ENCODE results near the gene DNAJC17. TPM values are rescaled to one million over a fixed set of nuclear protein-coding genes. Genes with fewer than 3 reads are reported as not detected.
A peak's percentile ranks its signal among the peaks of the same experiment; 100 is the strongest.

The DNAJC17 gene
- polyA plus RNA-seq, 1 experiment = 25.8 TPM

DNA sequence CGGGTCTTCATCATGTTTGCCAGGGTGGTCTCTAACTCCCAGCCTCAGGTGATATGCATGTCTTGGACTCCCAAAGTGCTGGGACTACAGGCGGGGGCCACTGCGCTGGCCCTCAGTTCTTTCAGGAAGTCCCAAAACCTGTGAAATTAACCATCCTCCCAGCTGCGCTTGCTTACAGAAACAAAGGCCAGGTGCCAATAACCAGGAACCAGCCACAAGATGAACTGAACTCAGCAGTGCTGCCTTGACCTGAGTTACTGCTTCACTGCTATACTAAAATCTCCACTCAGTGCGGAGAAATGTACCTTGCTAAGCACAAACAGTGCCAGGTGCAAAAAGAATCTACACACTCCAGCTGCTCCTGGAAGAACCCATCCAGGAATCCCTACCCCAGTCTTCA, 47.3 kb downstream of the DNAJC17 start:
- no peak overlapping the region for H3K4me3 ChIP-seq (ENCODE audit: low read depth, low read length)
- no peaks in the 10 kb centered on the region; the same call in 1 of the 2 replicates for H3K9me3 ChIP-seq (ENCODE audit: control insufficient read depth, insufficient read depth, low read length)
- H3K27me3 ChIP-seq (ENCODE audit: control insufficient read depth, insufficient read depth, low read length) = peaks cover 4% of the 10 kb centered on the region
- TF ChIP-seq, protein P1, sequence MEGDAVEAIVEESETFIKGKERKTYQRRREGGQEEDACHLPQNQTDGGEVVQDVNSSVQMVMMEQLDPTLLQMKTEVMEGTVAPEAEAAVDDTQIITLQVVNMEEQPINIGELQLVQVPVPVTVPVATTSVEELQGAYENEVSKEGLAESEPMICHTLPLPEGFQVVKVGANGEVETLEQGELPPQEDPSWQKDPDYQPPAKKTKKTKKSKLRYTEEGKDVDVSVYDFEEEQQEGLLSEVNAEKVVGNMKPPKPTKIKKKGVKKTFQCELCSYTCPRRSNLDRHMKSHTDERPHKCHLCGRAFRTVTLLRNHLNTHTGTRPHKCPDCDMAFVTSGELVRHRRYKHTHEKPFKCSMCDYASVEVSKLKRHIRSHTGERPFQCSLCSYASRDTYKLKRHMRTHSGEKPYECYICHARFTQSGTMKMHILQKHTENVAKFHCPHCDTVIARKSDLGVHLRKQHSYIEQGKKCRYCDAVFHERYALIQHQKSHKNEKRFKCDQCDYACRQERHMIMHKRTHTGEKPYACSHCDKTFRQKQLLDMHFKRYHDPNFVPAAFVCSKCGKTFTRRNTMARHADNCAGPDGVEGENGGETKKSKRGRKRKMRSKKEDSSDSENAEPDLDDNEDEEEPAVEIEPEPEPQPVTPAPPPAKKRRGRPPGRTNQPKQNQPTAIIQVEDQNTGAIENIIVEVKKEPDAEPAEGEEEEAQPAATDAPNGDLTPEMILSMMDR (IDR thresholded peaks at IDR 0.05; ENCODE audit: low read depth, low read length) = no peak
- no peak for DNase-seq (ENCODE audit: low read depth, low spot score)
- CTCF ChIA-PET = no interaction called here
- H3K27ac ChIP-seq (ENCODE audit: low read depth, low read length) = no peak overlapping the region
- POLR2A ChIA-PET = no interaction called here

DNA sequence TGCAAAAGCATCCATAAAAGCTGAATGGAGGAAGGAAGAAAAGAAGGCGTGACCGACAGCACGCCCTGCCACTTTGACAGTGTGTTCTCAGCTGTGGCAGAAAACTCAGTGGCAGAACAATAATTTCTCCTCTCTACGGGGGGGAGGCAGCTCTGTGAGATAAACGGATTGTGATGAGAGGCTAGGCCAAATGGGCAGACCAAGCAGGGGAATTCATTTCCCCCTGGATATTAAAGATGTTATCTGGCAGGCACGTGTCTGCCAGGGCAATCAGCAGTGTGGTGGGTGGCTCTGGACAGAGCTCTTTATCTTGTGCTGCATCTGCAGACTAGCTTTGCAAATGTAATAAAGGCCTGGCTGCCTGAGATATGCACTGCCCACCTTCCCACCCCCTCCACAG, 50.3 kb downstream of the DNAJC17 start:
- Histone ChIP-seq H3K27me3 (ENCODE audit: control insufficient read depth, insufficient read depth, low read length) (peaks cover 4% of the 10 kb centered on the region), H3K9me3 (ENCODE audit: control insufficient read depth, insufficient read depth, low read length) (no peaks in the 10 kb centered on the region; the same call in 1 of the 2 replicates), H3K4me3 (ENCODE audit: low read depth, low read length) (no peak overlapping the region), H3K27ac (ENCODE audit: low read depth, low read length) (no peak overlapping the region)
- TF ChIP-seq, protein P1 (IDR thresholded peaks at IDR 0.05; ENCODE audit: low read depth, low read length) = no peak
- ChIA-PET POLR2A (no interaction called here), CTCF (interaction anchor here (0.6 to 1.0 kb wide), 2 partner anchors 101 to 135 kb away, joined by 3 to 4 read pairs; no protein-coding TSS in a partner anchor)
- DNase-seq (ENCODE audit: low read depth, low spot score) = no peak

DNA sequence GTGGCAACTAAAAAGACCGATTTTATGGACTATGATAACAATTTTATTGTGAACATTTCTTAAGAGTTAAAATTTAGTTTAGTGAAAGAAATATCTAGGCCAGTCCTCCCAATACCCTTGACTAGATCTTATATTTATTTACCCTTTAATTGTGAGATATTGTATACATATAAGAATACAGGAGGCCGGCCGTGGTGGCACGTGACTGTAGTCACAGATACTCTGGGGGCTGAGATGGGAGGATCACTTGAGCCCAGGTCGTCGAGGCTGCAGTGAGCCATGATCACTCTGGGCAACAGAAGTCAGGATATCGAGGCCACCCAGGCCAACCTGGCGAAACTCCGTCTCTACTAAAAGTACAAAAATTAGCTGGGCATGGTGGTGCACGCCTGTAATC, 51.5 kb downstream of the DNAJC17 start:
- H3K9me3 ChIP-seq (ENCODE audit: control insufficient read depth, insufficient read depth, low read length) = no peaks in the 10 kb centered on the region; the same call in 1 of the 2 replicates
- ChIA-PET POLR2A (no interaction called here), CTCF (no interaction called here)
- no peak for DNase-seq (ENCODE audit: low read depth, low spot score)
- TF ChIP-seq, protein P1 (IDR thresholded peaks at IDR 0.05; ENCODE audit: low read depth, low read length) = no peak
- no peak overlapping the region for H3K27ac ChIP-seq (ENCODE audit: low read depth, low read length)
- peaks cover 1% of the 10 kb centered on the region for H3K27me3 ChIP-seq (ENCODE audit: control insufficient read depth, insufficient read depth, low read length)
- no peak overlapping the region for H3K4me3 ChIP-seq (ENCODE audit: low read depth, low read length)

DNA sequence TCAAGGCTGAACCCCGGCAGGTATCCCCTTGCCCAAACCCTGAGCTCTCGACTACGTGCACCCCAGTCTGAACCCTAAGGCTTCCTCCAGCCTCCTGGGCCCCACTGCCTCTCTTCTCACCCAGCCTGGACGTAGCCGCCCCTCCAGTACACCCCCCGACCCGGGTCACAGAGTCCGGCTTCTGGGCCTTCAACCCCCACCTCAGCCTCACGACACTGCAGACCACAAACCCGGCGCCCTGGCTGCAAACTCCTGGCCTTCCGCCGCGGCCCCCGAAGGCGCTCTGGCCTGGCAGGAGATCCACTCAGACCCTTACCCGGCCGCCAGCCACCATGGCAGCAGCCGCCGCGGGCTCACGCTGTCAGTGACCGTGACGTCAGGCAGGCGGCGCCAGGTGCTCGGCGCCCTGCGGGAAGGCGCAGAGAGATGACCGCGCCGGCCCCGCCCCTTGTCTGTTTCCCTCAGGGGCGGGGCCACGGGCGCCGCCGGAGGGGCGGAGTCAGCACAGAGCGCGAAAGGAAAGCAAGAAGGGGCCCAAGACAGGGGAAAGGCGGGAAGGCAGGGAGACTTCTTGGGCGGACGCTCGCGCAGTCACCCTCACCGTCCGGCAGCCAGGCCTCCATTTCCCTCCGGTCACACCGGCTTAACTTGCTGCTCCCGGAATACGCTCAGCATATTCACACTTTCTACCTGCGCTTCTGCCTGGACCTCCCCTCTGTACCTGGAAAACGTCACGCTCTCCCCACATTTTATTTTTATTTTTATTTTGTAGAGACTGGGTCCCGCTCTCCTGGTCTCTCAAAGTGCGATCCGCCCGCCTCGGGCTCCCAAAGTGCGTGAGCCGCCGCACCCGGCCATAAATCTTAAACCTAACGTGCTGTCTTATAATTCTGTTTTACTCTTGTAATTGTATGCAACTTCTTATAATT, 52.1 kb downstream of the DNAJC17 start, which contains the start of gene RMDN3:
RMDN3 (minus strand) TSS at position 372 of the 929 bp plus-strand sequence. CDS start 471 bp downstream, outside the sequence.
- CTCF ChIA-PET = no interaction called here
- POLR2A ChIA-PET = no interaction called here

DNA sequence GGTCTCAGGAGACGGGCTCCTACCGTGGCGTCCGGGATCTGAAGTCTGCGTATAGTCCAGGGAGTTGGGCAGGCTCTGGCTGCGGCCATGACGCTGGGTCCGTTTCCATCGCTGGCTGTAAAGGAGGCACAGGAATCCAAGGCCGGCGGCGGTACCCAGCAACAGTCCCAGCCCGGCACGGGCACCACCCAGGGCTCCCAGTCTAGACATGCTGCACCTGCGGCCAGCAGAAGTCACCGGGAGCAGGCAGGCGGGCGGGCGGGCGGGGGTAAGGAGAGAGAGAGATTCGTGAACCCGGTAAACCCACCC, 52.7 kb downstream of the DNAJC17 start:
- ChIA-PET POLR2A (no interaction called here), CTCF (no interaction called here)
- Histone ChIP-seq H3K9me3 (ENCODE audit: control insufficient read depth, insufficient read depth, low read length) (no peaks in the 10 kb centered on the region; the same call in 1 of the 2 replicates), H3K4me3 (ENCODE audit: low read depth, low read length) (peak overlapping the region; percentile 94), H3K27ac (ENCODE audit: low read depth, low read length) (no peak overlapping the region), H3K27me3 (ENCODE audit: control insufficient read depth, insufficient read depth, low read length) (no peaks in the 10 kb centered on the region)
- DNase-seq (ENCODE audit: low read depth, low spot score) = no peak
- TF ChIP-seq, protein P1 (IDR thresholded peaks at IDR 0.05; ENCODE audit: low read depth, low read length) = no peak

More for the DNA sequence above, 52.1 kb downstream of the DNAJC17 start, which contains the start of gene RMDN3:
- H3K27ac ChIP-seq (ENCODE audit: low read depth, low read length) = peak within 1 kb of the TSS; percentile 21
- TF ChIP-seq, protein P1 (IDR thresholded peaks at IDR 0.05; ENCODE audit: low read depth, low read length) = no peak
- H3K9me3 ChIP-seq (ENCODE audit: control insufficient read depth, insufficient read depth, low read length) = no peaks in the 10 kb centered on the region; the same call in 1 of the 2 replicates
- peak; percentile 67 for DNase-seq (ENCODE audit: low read depth, low spot score)
- no peaks in the 10 kb centered on the region for H3K27me3 ChIP-seq (ENCODE audit: control insufficient read depth, insufficient read depth, low read length)
- peak within 1 kb of the TSS; percentile 94 for H3K4me3 ChIP-seq (ENCODE audit: low read depth, low read length)
